ENCODE results near the gene TEX54. TPM values are rescaled to one million over a fixed set of nuclear protein-coding genes. Genes with fewer than 3 reads are reported as not detected.

TEX54 gene
- total and polyA plus RNA-seq, 2 of the 13 experiments (the other 11 are each of a cell fraction or from before 2014, with no cell fraction given), result not detected

- H2AFZ ChIP-seq (ENCODE audit: low read length), result no peak overlapping the region
- H3K36me3 ChIP-seq (replicated peaks in 1 of 2; ENCODE audit: control insufficient read depth in 1 of 2, insufficient read depth in 2 of 2, low read length in 2 of 2), result peaks cover 11 to 33% of the 10 kb centered on the region in 2 experiments
- H3K9ac ChIP-seq (ENCODE audit: insufficient read depth, low read depth, low read length), result peak overlapping the region; percentile 99
- FAIRE-seq (no peak), ATAC-seq (no peak), DNase-seq (ENCODE audit: low spot score) (no peak)
- H4K20me1 ChIP-seq (ENCODE audit: insufficient read depth, low read length), result peaks cover 37% of the 10 kb centered on the region
- peaks cover 49% of the 10 kb centered on the region for H3K79me2 ChIP-seq (ENCODE audit: insufficient read depth, low read length)
- peak overlapping the region; percentile 99 for H3K4me2 ChIP-seq (ENCODE audit: low read depth, low read length)
- POLR2A ChIA-PET, result interaction anchor here (1.2 to 9.4 kb wide), 9 partner anchors 10 to 99 kb away, joined by 3 to 362 read pairs (median 6); partner anchors contain the start of genes POLR2G, SLC3A2, STX5 and TEX54
- peaks cover 55% of the 10 kb centered on the region for H3K4me1 ChIP-seq (ENCODE audit: insufficient read depth, low read length)
- intact Hi-C loops (cut with micrococcal nuclease; ENCODE audit: unreplicated experiment), result no loop called here
- H3K4me3 ChIP-seq (replicated peaks in 1 of 3; ENCODE audit: insufficient read depth in 1 of 3, low read depth in 2 of 3, low read length in 3 of 3), result peak overlapping the region; percentile 7 to 96 (median 86); a peak in 2 of 6 replicates
- TF ChIP-seq POLR2AphosphoS5 (IDR thresholded peaks at IDR 0.05; ENCODE audit: low read depth, low read length) (peak; percentile 8; the same call in 1 of the 2 replicates), RBFOX2 (IDR thresholded peaks at IDR 0.05; ENCODE audit: low read depth, low read length) (peak; percentile 48; the same call in 1 of the 2 replicates), RBM22 (optimal IDR thresholded peaks at IDR 0.05; ENCODE audit: low read length) (peak; percentile 25), SCMH1 (CRISPR knock-in tag; IDR thresholded peaks at IDR 0.05; ENCODE audit: borderline replicate concordance) (no peak)
- peak overlapping the region; percentile 90 for H3K27ac ChIP-seq (ENCODE audit: extremely low read length, insufficient read depth, low read length)
- in situ Hi-C loops (cut with HindIII; ENCODE audit: extremely low pct_ligation_motif_present, low pct_unique_long_range_greater_than_20kb), result no loop called here
- CTCF ChIA-PET (ENCODE audit: low intra/inter-chr PET ratio, low total read pairs), result no interaction called here
- no peaks in the 10 kb centered on the region; a peak in 1 of 5 replicates for H3K27me3 ChIP-seq (ENCODE audit: control insufficient read depth in 1 of 2, insufficient read depth in 2 of 2, low read length in 2 of 2)
- no peaks in the 10 kb centered on the region for H3K9me3 ChIP-seq (ENCODE audit: low read length)
- BruUV-seq (replicated peaks), result no TSS peak
Measured at GRCh38 chr11:62852523-62853188, 20.0 kb upstream of the TEX54 start.

DNA sequence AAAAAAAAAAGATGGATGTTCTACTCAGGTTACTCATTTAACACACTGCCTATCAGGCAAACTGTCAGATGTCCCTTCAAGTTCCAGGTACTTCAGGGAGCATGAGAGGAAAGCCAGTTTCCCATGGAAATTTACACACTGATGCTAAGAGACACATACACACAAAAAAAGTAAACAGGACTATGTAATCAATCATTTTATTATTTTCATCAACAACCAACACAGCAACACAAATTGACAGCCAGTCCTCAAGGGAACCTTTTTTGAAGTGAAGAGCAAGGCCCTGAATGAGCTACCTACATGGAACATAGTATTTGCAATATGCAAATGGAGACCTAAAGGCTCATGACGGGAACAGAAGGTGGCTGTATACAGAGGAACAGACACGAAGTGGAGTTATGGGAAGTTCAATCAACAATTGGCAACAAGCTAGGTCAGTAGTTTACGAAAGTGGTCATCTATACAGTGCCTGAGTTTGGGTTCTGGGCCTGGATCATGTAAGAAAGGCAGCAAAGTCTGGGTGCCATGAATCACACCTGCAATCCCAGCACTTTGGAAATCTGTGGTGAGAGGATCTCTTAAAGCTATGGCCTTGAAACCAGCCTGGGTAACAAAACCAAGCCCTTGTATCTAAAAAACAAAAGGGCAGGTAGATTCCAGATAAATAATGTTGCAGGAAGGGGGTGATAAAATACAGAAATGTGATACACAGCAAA, 19.3 kb upstream of the TEX54 start:
- H2AFZ ChIP-seq (ENCODE audit: low read length), result no peak overlapping the region
- no peak for FAIRE-seq
- 78% methylated on average over 3 of the region's 3 CpGs for WGBS (ENCODE audit: low lambda C conversion rate)
- peak; percentile 17 for ATAC-seq
- ChIA-PET CTCF (ENCODE audit: low intra/inter-chr PET ratio, low total read pairs) (no interaction called here), POLR2A (interaction anchor here (1.2 to 9.4 kb wide), 10 partner anchors 9 to 98 kb away, joined by 3 to 362 read pairs (median 6); partner anchors contain the start of genes POLR2G, SLC3A2, STX5 and TEX54)
- H3K4me1 ChIP-seq (ENCODE audit: insufficient read depth, low read length), result peaks cover 51% of the 10 kb centered on the region
- in situ Hi-C loops (cut with HindIII; ENCODE audit: extremely low pct_ligation_motif_present, low pct_unique_long_range_greater_than_20kb) (no loop called here), intact Hi-C loops (cut with micrococcal nuclease; ENCODE audit: unreplicated experiment) (no loop called here)
- peaks cover 42% of the 10 kb centered on the region for H3K79me2 ChIP-seq (ENCODE audit: insufficient read depth, low read length)
- H4K20me1 ChIP-seq (ENCODE audit: insufficient read depth, low read length), result peaks cover 37% of the 10 kb centered on the region
- peak overlapping the region; percentile 51 for H3K27ac ChIP-seq (ENCODE audit: extremely low read length, insufficient read depth, low read length)
- no peak overlapping the region; the same call in 1 of the 2 replicates for H3K9ac ChIP-seq (ENCODE audit: insufficient read depth, low read depth, low read length)
- no peaks in the 10 kb centered on the region for H3K9me3 ChIP-seq (ENCODE audit: low read length)
- peak; percentile 50 for DNase-seq (ENCODE audit: low spot score)
- no peaks in the 10 kb centered on the region; a peak in 1 of 5 replicates for H3K27me3 ChIP-seq (ENCODE audit: control insufficient read depth in 1 of 2, insufficient read depth in 2 of 2, low read length in 2 of 2)
- H3K36me3 ChIP-seq (replicated peaks in 1 of 2; ENCODE audit: control insufficient read depth in 1 of 2, insufficient read depth in 2 of 2, low read length in 2 of 2), result peaks cover 11 to 33% of the 10 kb centered on the region in 2 experiments
- H3K4me2 ChIP-seq (ENCODE audit: low read depth, low read length), result peak overlapping the region; percentile 99; the same call in 1 of the 2 replicates
- BruUV-seq (replicated peaks), result no TSS peak
- H3K4me3 ChIP-seq (replicated peaks in 1 of 3; ENCODE audit: insufficient read depth in 1 of 3, low read depth in 2 of 3, low read length in 3 of 3), result no peak overlapping the region
- TF ChIP-seq ZNF367 (CRISPR knock-in tag; IDR thresholded peaks at IDR 0.05; ENCODE audit: borderline replicate concordance) (no peak), ZUFSP (CRISPR knock-in tag; IDR thresholded peaks at IDR 0.05; ENCODE audit: borderline replicate concordance) (no peak), ZNF18 (CRISPR knock-in tag; IDR thresholded peaks at IDR 0.05; ENCODE audit: insufficient replicate concordance) (no peak), NR3C1 (CRISPR knock-in tag; IDR thresholded peaks at IDR 0.05) (no peak)
- TF ChIP-seq, protein P1, sequence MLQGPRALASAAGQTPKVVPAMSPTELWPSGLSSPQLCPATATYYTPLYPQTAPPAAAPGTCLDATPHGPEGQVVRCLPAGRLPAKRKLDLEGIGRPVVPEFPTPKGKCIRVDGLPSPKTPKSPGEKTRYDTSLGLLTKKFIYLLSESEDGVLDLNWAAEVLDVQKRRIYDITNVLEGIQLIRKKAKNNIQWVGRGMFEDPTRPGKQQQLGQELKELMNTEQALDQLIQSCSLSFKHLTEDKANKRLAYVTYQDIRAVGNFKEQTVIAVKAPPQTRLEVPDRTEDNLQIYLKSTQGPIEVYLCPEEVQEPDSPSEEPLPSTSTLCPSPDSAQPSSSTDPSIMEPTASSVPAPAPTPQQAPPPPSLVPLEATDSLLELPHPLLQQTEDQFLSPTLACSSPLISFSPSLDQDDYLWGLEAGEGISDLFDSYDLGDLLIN (CRISPR knock-in tag; IDR thresholded peaks at IDR 0.05; ENCODE audit: borderline replicate concordance), result no peak
